IPS-18c (cell line): ENCODE results near the gene TNFSF11.

Experiments used
- H3K4me3 ChIP-seq: 2 replicates; pipeline ENCODE4 v1.7.0; 2013; ENCODE audit warnings: low read depth, mild to moderate bottlenecking, low read length, moderate library complexity; ENCODE audit not compliant: insufficient read depth
- H3K9me3 ChIP-seq: one replicate; pipeline ENCODE4 v1.6.1; 2013; ENCODE audit warnings: mild to moderate bottlenecking, low read length, moderate library complexity; ENCODE audit not compliant: control insufficient read depth, insufficient read depth

Gene TNFSF11

GRCh38 chr13:42574011-42574410, at the start of gene TNFSF11:
Gene TNFSF11 (plus strand): TSS chr13:42574152. CDS start chr13:42574304, 152 bp downstream.
- peaks cover 4% of the 10 kb centered on the region for H3K9me3 ChIP-seq
- H3K4me3 ChIP-seq = peak within 1 kb of the TSS; percentile 70

GRCh38 chr13:42524487-42525034, 49.4 kb upstream of the TNFSF11 start:
- Histone ChIP-seq H3K9me3 (no peaks in the 10 kb centered on the region), H3K4me3 (no peak overlapping the region)

DNA sequence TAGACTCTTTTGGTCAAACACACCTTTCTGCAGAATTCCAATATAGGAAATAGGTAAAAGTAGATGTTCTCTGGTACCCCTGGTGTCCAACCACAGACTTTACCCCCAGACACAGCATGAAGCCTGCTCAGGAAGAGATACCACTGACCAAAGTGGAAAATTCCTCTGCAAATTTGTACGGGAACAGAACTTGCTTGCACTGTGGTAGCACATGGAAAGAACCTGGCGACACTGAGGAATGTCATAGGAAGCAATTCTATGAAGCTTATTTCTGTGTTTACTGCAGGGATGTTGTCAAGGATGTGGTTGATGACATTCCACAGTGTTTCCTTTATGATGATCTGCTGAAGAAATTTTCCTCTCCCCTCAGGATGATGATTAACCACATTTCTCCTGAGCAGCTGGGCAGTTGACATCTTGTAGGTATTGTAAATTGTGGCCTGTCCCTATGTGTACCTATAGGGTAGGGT, 48.9 kb upstream of the TNFSF11 start:
- Histone ChIP-seq H3K4me3 (no peak overlapping the region), H3K9me3 (no peaks in the 10 kb centered on the region)

- H3K9me3 ChIP-seq = no peaks in the 10 kb centered on the region
- no peak overlapping the region for H3K4me3 ChIP-seq
Observed at GRCh38 chr13:42526276-42526675, 47.7 kb upstream of the TNFSF11 start.

- no peaks in the 10 kb centered on the region for H3K9me3 ChIP-seq
- H3K4me3 ChIP-seq = no peak overlapping the region
Observed at GRCh38 chr13:42526804-42527203, 47.1 kb upstream of the TNFSF11 start.

- no peaks in the 10 kb centered on the region for H3K9me3 ChIP-seq
- no peak overlapping the region for H3K4me3 ChIP-seq
Observed at GRCh38 chr13:42532561-42533335, 41.2 kb upstream of the TNFSF11 start.

DNA sequence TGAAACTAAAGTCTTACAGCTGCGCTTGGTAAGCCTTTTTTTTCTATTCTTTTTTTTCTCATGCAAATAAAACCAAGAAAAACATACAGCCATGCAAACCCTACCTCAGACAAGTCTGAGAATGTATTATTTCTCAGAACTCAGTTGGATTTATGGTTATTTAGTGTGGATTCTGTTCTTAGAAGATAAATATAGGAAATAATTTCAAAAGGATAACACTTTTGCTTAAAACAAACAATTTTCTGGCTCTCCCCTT, 40.7 kb upstream of the TNFSF11 start:
- Histone ChIP-seq H3K4me3 (no peak overlapping the region), H3K9me3 (no peaks in the 10 kb centered on the region)

DNA sequence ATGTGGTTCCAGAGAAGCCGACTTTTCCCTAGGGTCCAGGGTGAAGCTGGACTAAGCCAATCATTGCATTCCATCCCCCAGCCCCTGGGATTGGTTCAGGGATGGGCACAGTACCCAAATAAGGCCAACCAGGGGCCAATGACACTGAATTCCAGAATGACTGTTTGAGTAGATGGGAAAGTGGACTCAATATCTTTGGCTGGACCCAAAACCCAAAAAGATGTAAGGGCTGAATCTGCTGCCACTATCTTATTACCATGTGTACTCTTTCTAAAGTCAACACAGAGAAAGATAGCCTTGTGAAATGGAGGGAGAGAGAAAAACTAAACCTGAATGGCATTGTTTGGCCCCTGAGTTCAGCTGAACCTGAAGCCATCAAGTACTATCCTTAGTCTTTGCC, 39.2 kb upstream of the TNFSF11 start:
- H3K9me3 ChIP-seq = no peaks in the 10 kb centered on the region
- no peak overlapping the region for H3K4me3 ChIP-seq

DNA sequence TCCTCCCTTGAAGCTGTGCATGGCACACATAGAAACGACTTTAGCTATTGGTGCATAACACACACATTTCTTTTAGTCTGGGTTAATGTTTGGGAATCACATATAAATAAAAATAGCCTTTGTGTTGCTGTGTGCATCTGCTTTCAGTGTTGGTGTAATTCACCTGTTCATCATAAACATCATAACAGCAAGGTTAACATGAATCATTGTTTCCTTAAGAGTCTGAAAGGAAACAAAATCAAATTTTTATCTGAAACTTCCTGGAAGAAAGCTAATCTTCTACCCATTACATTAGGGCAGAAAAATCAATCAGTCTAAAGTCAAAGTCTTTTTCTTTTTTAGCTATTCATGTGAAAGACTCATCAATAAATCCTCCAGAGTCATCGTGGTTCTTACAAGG, 35.0 kb upstream of the TNFSF11 start:
- Histone ChIP-seq H3K9me3 (no peaks in the 10 kb centered on the region), H3K4me3 (no peak overlapping the region)

GRCh38 chr13:42539670-42540069, 34.3 kb upstream of the TNFSF11 start:
- no peak overlapping the region for H3K4me3 ChIP-seq

GRCh38 chr13:42543215-42543797, 30.6 kb upstream of the TNFSF11 start:
- H3K4me3 ChIP-seq = no peak overlapping the region
- H3K9me3 ChIP-seq = no peaks in the 10 kb centered on the region

More at GRCh38 chr13:42539670-42540069, 34.3 kb upstream of the TNFSF11 start:
- no peaks in the 10 kb centered on the region for H3K9me3 ChIP-seq

DNA sequence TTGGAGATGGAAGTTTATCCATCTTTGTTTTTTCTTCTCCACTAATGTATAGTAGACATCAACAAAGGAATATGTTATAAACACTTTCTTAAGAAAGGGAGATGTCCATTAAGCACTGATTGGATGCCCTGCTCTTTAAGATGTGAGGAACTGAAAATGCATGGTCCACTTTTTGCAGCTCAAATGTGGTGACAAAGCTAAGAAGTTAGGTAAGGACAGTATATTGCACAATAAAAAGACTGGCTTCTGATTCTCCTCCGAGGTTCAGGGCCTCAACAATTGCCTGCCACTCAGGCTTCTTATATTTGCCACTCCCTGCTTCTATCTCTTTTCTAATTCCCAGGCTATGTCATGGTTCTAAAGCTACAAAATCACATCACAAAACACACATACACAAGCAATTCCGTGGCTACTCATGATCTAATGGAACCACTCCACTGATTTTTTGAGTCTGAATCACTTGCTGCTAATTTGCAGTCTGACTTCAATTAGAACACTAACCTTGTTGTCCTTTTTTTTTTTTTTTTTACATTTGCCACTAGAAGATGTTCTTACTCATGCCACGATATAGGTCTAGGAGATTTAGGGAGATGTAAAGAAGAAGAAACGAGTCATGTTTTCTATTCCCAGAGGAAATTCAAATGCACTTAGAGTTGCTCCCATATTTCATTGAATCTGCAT, 29.6 kb upstream of the TNFSF11 start:
- Histone ChIP-seq H3K4me3 (no peak overlapping the region), H3K9me3 (no peaks in the 10 kb centered on the region)

GRCh38 chr13:42545842-42546241, 28.1 kb upstream of the TNFSF11 start:
- Histone ChIP-seq H3K9me3 (no peaks in the 10 kb centered on the region), H3K4me3 (no peak overlapping the region)

DNA sequence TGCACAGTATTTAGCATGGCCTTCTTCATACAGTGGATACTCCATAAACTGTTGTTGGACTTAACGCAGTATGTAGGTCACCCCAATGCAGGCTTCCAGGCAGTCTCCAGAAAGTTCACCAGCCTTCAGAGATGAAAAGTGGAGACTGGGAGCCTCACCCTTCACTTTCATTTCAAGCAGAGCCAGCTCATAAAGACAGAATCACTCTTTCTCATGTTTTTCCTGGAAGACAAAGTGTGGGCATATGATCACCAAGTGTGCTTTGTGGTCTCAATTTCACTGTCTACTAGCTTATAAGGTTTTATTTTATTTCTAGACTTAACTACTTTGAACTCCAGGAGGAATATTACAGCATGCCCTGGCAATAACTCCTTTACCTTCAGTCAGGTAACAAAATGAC, 26.3 kb upstream of the TNFSF11 start:
- no peaks in the 10 kb centered on the region for H3K9me3 ChIP-seq

DNA sequence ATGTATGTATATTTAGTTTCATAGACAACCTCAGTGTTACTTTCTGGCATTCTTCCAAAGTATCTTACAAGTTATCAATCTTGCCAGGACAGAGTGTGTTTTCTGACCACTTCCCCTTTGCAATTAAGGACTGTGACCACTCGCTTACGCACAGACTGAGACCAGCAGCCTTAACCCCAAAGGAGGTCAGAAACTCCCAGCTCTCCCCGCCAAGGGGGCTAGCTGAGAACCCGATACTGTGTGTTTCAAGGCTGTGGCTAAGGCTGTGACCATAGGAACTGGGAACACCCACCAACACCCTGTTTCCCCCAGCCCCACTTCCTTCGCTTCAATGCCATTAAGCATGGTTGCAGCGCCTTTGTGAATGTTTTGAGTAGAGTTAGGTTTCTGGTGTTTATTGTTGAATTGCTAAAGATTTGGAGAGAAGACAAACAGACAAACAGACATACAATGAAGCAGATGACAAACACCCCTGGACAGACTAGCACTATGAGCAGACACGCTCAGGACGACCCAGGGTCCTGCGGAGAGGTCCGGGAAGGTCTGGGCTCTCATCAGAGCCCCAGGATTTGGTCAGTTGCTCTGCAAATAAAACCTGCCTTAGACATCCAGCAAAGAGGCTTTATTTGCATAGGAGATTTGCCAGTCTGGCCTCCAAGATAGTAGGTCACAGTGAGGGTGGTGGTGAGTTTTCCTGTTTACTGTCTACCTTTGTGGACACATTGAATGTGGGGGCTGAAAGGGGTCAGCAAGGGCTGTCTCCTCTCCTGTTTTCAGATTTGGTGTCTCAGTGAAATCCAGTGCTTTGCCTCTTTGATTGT, 25.0 kb upstream of the TNFSF11 start:
- peaks cover 2% of the 10 kb centered on the region for H3K9me3 ChIP-seq
- no peak overlapping the region for H3K4me3 ChIP-seq

More for the DNA sequence above, 26.3 kb upstream of the TNFSF11 start:
- no peak overlapping the region for H3K4me3 ChIP-seq

- H3K4me3 ChIP-seq = no peak overlapping the region
- peaks cover 2% of the 10 kb centered on the region for H3K9me3 ChIP-seq
Observed at GRCh38 chr13:42549552-42549936, 24.4 kb upstream of the TNFSF11 start.

GRCh38 chr13:42551611-42552010, 22.3 kb upstream of the TNFSF11 start:
- Histone ChIP-seq H3K9me3 (peaks cover 2% of the 10 kb centered on the region), H3K4me3 (no peak overlapping the region)
